ENCODE measurements around the gene PTK6. TPM values are rescaled to one million over a fixed set of nuclear protein-coding genes. Genes with fewer than 3 reads are reported as not detected.

Gene PTK6
- total RNA-seq, 1 donor from 2014 or later = 0.11 TPM

- DNase-seq (ENCODE audit: missing footprints) = peak; percentile 85
- ATAC-seq = peak; percentile 45
- intact Hi-C loops (cut with DNase I) = no loop called here
Measured at GRCh38 chr20:63501818-63502670, 35.1 kb downstream of the PTK6 start.

GRCh38 chr20:63500902-63501817 lies 36.0 kb downstream of the PTK6 start:
- no peak for ATAC-seq

GRCh38 chr20:63500151-63500901 lies 36.9 kb downstream of the PTK6 start:
- ATAC-seq (peak; percentile 23), DNase-seq (ENCODE audit: missing footprints) (peak; percentile 56)
- intact Hi-C loops (cut with DNase I) = no loop called here

More at GRCh38 chr20:63500902-63501817, 36.0 kb downstream of the PTK6 start:
- intact Hi-C loops (cut with DNase I) = no loop called here
- peak; percentile 37 for DNase-seq (ENCODE audit: missing footprints)

GRCh38 chr20:63499338-63499969 lies 37.7 kb downstream of the PTK6 start:
- ATAC-seq (no peak), DNase-seq (ENCODE audit: missing footprints) (peak; percentile 33)
- intact Hi-C loops (cut with DNase I) = no loop called here

GRCh38 chr20:63498960-63499337 lies 38.2 kb downstream of the PTK6 start, which contains the start of gene EEF1A2:
EEF1A2 (minus strand) TSS chr20:63499083; CDS start chr20:63497763, 1,320 bp downstream.
- ATAC-seq (peak; percentile 33), DNase-seq (ENCODE audit: missing footprints) (peak; percentile 82)
- intact Hi-C loops (cut with DNase I) = no loop called here

GRCh38 chr20:63497946-63498935 lies 38.9 kb downstream of the PTK6 start:
- DNase-seq (ENCODE audit: missing footprints) (peak; percentile 75), ATAC-seq (peak; percentile 47)
- intact Hi-C loops (cut with DNase I) = no loop called here

GRCh38 chr20:63497138-63497945 lies 39.8 kb downstream of the PTK6 start:
- peak; percentile 68 for DNase-seq (ENCODE audit: missing footprints)
- intact Hi-C loops (cut with DNase I) = no loop called here
- ATAC-seq = peak; percentile 61

- peak; percentile 60 for DNase-seq (ENCODE audit: missing footprints)
- intact Hi-C loops (cut with DNase I) = loop anchor here (1.0 kb wide), 1 partner anchor 24 kb away; the partner anchor contains the start of gene PPDPF
- ATAC-seq = no peak
Measured at GRCh38 chr20:63496596-63497120, 40.5 kb downstream of the PTK6 start.

GRCh38 chr20:63495741-63496595 lies 41.2 kb downstream of the PTK6 start:
- intact Hi-C loops (cut with DNase I) = loop anchor here (1.0 kb wide), 1 partner anchor 24 kb away; the partner anchor contains the start of gene PPDPF
- DNase-seq (ENCODE audit: missing footprints) (peak; percentile 85), ATAC-seq (peak; percentile 37)

- ATAC-seq (no peak), DNase-seq (ENCODE audit: missing footprints) (peak; percentile 6)
- intact Hi-C loops (cut with DNase I) = no loop called here
Measured at GRCh38 chr20:63495167-63495720, 41.9 kb downstream of the PTK6 start.

- peak; percentile 67 for DNase-seq (ENCODE audit: missing footprints)
- intact Hi-C loops (cut with DNase I) = no loop called here
- ATAC-seq = no peak
Measured at GRCh38 chr20:63494420-63495166, 42.6 kb downstream of the PTK6 start.

GRCh38 chr20:63494084-63494419 lies 43.1 kb downstream of the PTK6 start:
- peak; percentile 22 for DNase-seq (ENCODE audit: missing footprints)
- intact Hi-C loops (cut with DNase I) = no loop called here
- ATAC-seq = no peak

GRCh38 chr20:63493563-63494020 lies 43.6 kb downstream of the PTK6 start:
- ATAC-seq = no peak
- intact Hi-C loops (cut with DNase I) = no loop called here
- peak; percentile 63 for DNase-seq (ENCODE audit: missing footprints)

GRCh38 chr20:63492982-63493381 lies 44.2 kb downstream of the PTK6 start:
- DNase-seq (ENCODE audit: missing footprints) = peak; percentile 46

More at GRCh38 chr20:63492982-63493381, 44.2 kb downstream of the PTK6 start:
- no peak for ATAC-seq
- intact Hi-C loops (cut with DNase I) = no loop called here

Measured in Right ventricle myocardium inferior (tissue), 1 donor.